IMR-90 (cell line): ENCODE measurements around the gene HOXC12. TPM values are rescaled to one million over a fixed set of nuclear protein-coding genes. Genes with fewer than 3 reads are reported as not detected.
A peak's percentile ranks its signal among the peaks of the same experiment; 100 is the strongest.

Source experiments
- ATAC-seq: fragments of 200-7000 bp; cut with Tn5 transposase; 2 replicates; pipeline ENCODE4 v1.9.1; 2020; ENCODE audit warnings: low read depth, mild to moderate bottlenecking, moderate library complexity
- BruUV-seq: library from RNA; stranded (reverse); fragments of 400-500 nt; replicated peaks from 2 replicates; lab custom pipeline; 2021; lab: Mats Ljungman, UMichigan
- CTCF ChIA-PET: fragments of 300-600 bp; formaldehyde crosslinking; extraction: SDS; loops from one replicate; lab custom pipeline; 2021; ENCODE audit warnings: antibody characterized with exemption; lab: Yijun Ruan, JAX
- POLR2A ChIA-PET: fragments of 300-600 bp; sonication (Branson Sonifier 250); formaldehyde crosslinking; loops from one replicate; lab custom pipeline; 2022; ENCODE audit warnings: antibody characterized with exemption; ENCODE audit not compliant: unreplicated experiment; lab: Charles Lee
- DNase-seq: peaks from one replicate; pipeline ENCODE4 v3.0.0; 2013
- H2AFZ ChIP-seq: replicated peaks from 2 replicates; pipeline ENCODE3; 2013; ENCODE audit warnings: low read length, mild to moderate bottlenecking; ENCODE audit not compliant: poor library complexity
- H2AK5ac ChIP-seq: 2 replicates; pipeline ENCODE4 v1.6.1; 2013; ENCODE audit warnings: low read depth, low read length, inconsistent platforms
- H2AK9ac ChIP-seq: replicated peaks from 2 replicates; pipeline ENCODE3; 2013; ENCODE audit warnings: mild to moderate bottlenecking, low read depth, low read length, moderate library complexity; ENCODE audit not compliant: poor library complexity
- H2BK120ac ChIP-seq: 2 replicates; pipeline ENCODE4 v1.6.1; 2013; ENCODE audit warnings: low read depth, low read length, inconsistent platforms
- H2BK15ac ChIP-seq: 3 replicates; pipeline ENCODE4 v1.6.1; 2013; ENCODE audit warnings: low read depth, low read length, inconsistent platforms
- H2BK20ac ChIP-seq: 2 replicates; pipeline ENCODE4 v1.6.1; 2013; ENCODE audit warnings: low read depth, mild to moderate bottlenecking, inconsistent platforms, low read length, moderate library complexity
- H2BK5ac ChIP-seq: 2 replicates; pipeline ENCODE4 v1.6.1; 2013; ENCODE audit warnings: mild to moderate bottlenecking, low read depth, low read length, inconsistent platforms; ENCODE audit not compliant: poor library complexity, severe bottlenecking
- H3K14ac ChIP-seq: replicated peaks from 2 replicates; pipeline ENCODE4 v1.6.1; 2013; ENCODE audit warnings: low read depth, low read length, inconsistent platforms
- H3K18ac ChIP-seq: 2 replicates; pipeline ENCODE4 v1.6.1; 2013; ENCODE audit warnings: low read depth, low read length, control low read depth
- H3K23ac ChIP-seq: 2 replicates; pipeline ENCODE4 v1.6.1; 2013; ENCODE audit warnings: low read depth, low read length, inconsistent platforms
- H3K27ac ChIP-seq: 2 replicates; pipeline ENCODE4 v1.5.1; 2013; ENCODE audit warnings: mild to moderate bottlenecking, control low read depth, low read length; ENCODE audit not compliant: insufficient read depth
- H3K27me3 ChIP-seq: 2 replicates; pipeline ENCODE4 v1.6.1; 2013; ENCODE audit warnings: low read length; ENCODE audit not compliant: control insufficient read depth, insufficient read depth
- H3K36me3 ChIP-seq: 2 replicates; pipeline ENCODE4 v1.6.1; 2013; ENCODE audit warnings: low read length, mixed read lengths; ENCODE audit not compliant: control insufficient read depth, insufficient read depth
- H3K4ac ChIP-seq: 2 replicates; pipeline ENCODE4 v1.6.1; 2013; ENCODE audit warnings: low read depth, low read length, inconsistent platforms
- H3K4me1 ChIP-seq: 2 replicates; pipeline ENCODE4 v1.6.1; 2013; ENCODE audit warnings: low read length, mixed read lengths; ENCODE audit not compliant: control insufficient read depth, insufficient read depth
- H3K4me2 ChIP-seq: 2 replicates; pipeline ENCODE4 v1.6.1; 2013; ENCODE audit warnings: low read depth, mild to moderate bottlenecking, control low read depth, low read length, moderate library complexity
- H3K4me3 ChIP-seq: 2 replicates; pipeline ENCODE4 v1.5.1; 2013; ENCODE audit warnings: low read depth, mild to moderate bottlenecking, control low read depth, low read length, moderate library complexity; ENCODE audit not compliant: insufficient read depth
- H3K56ac ChIP-seq: 2 replicates; pipeline ENCODE4 v1.6.1; 2013; ENCODE audit warnings: low read length, inconsistent platforms; ENCODE audit not compliant: insufficient read depth; ENCODE audit errors: extremely low read depth
- H3K79me1 ChIP-seq, 2 experiments: 2 replicates each; pipeline ENCODE4 v1.6.1; 2013; ENCODE audit warnings: low read length in 2 of 2, inconsistent platforms in 1 of 2, low read depth in 1 of 2
- H3K9ac ChIP-seq: 2 replicates; pipeline ENCODE4 v1.6.1; 2013; ENCODE audit warnings: low read depth, low read length, control low read depth
- H3K9me1 ChIP-seq: 2 replicates; pipeline ENCODE4 v1.6.1; 2013; ENCODE audit warnings: low read length, inconsistent platforms; ENCODE audit not compliant: insufficient read depth
- H3K9me3 ChIP-seq: 2 replicates; pipeline ENCODE4 v1.6.1; 2013; ENCODE audit warnings: low read length; ENCODE audit not compliant: control insufficient read depth, insufficient read depth
- H4K20me1 ChIP-seq: 2 replicates; pipeline ENCODE4 v1.6.1; 2013; ENCODE audit warnings: low read length, inconsistent platforms; ENCODE audit not compliant: insufficient read depth
- H4K5ac ChIP-seq: 2 replicates; pipeline ENCODE4 v1.6.1; 2013; ENCODE audit warnings: mild to moderate bottlenecking, low read depth, low read length, control low read depth
- H4K8ac ChIP-seq, 2 experiments: 2 replicates each; pipeline ENCODE4 v1.6.1; 2013; ENCODE audit warnings: low read depth in 2 of 2, low read length in 2 of 2, control low read depth in 1 of 2, inconsistent platforms in 1 of 2
- H4K91ac ChIP-seq: 2 replicates; pipeline ENCODE4 v1.6.1; 2013; ENCODE audit warnings: low read depth, low read length, inconsistent platforms; ENCODE audit not compliant: insufficient read depth
- BHLHE40 ChIP-seq: fragments of 150-350 bp; IDR thresholded peaks from 2 replicates; pipeline ENCODE4 v1.6.1; 2016; ENCODE audit warnings: mild to moderate bottlenecking, low read depth, low read length
- CEBPB ChIP-seq: IDR thresholded peaks from 2 replicates; pipeline ENCODE4 v1.6.1; 2012; ENCODE audit warnings: low read depth, low read length, improper control_type of control experiment
- CHD1 ChIP-seq: IDR thresholded peaks from 2 replicates; pipeline ENCODE4 v1.6.1; 2012; ENCODE audit warnings: low read depth, low read length, improper control_type of control experiment
- CTCF ChIP-seq: conservative IDR thresholded peaks from 2 replicates; pipeline ENCODE4 v1.5.1; 2012; ENCODE audit warnings: mild to moderate bottlenecking, low read depth, low read length, improper control_type of control experiment
- FOS ChIP-seq: fragments of 150-350 bp; IDR thresholded peaks from 2 replicates; pipeline ENCODE4 v1.6.1; 2016; ENCODE audit warnings: low read depth, low read length
- MAFK ChIP-seq: IDR thresholded peaks from 2 replicates; pipeline ENCODE4 v1.6.1; 2012; ENCODE audit warnings: low read depth, low read length, improper control_type of control experiment
- MAZ ChIP-seq: IDR thresholded peaks from 2 replicates; pipeline ENCODE4 v1.6.1; 2012; ENCODE audit warnings: low read depth, mild to moderate bottlenecking, low read length, improper control_type of control experiment, moderate library complexity, borderline replicate concordance
- MXI1 ChIP-seq: IDR thresholded peaks from 2 replicates; pipeline ENCODE4 v1.6.1; 2012; ENCODE audit warnings: low read depth, mild to moderate bottlenecking, low read length, moderate library complexity, borderline replicate concordance
- NFE2L2 ChIP-seq: fragments of 150-350 bp; IDR thresholded peaks from 2 replicates; pipeline ENCODE4 v1.6.1; 2016; ENCODE audit warnings: low read depth, mild to moderate bottlenecking, low read length
- POLR2A ChIP-seq: IDR thresholded peaks from 2 replicates; pipeline ENCODE4 v1.6.1; 2012; ENCODE audit warnings: mild to moderate bottlenecking, low read depth, low read length
- RCOR1 ChIP-seq: IDR thresholded peaks from 2 replicates; pipeline ENCODE4 v1.6.1; 2012; ENCODE audit warnings: mild to moderate bottlenecking, low read length, improper control_type of control experiment; ENCODE audit not compliant: insufficient replicate concordance
- RFX5 ChIP-seq: IDR thresholded peaks from 2 replicates; pipeline ENCODE4 v1.8.0; 2012; ENCODE audit warnings: low read depth, mild to moderate bottlenecking, low read length, moderate library complexity
- SMC3 ChIP-seq: fragments of 150-350 bp; IDR thresholded peaks from 2 replicates; pipeline ENCODE4 v1.6.1; 2016; ENCODE audit warnings: low read depth, mild to moderate bottlenecking, antibody characterized with exemption, low read length, moderate library complexity
- USF2 ChIP-seq: fragments of 150-350 bp; IDR thresholded peaks from 2 replicates; pipeline ENCODE4 v1.6.1; 2017; ENCODE audit warnings: mild to moderate bottlenecking, antibody characterized with exemption, low read length, low read depth
- WGBS, 2 experiments: methylation state at CpG; one replicate each; pipeline versions ENCODE4 v1.1.5 to v1.1.7; 2013; ENCODE audit warnings: missing lambda C conversion rate in 2 of 2; ENCODE audit not compliant: insufficient read length in 1 of 2; ENCODE audit errors: extremely low coverage in 2 of 2; 5-methylcytosine and 5-hydroxymethylcytosine counted together
- dilution Hi-C: fragments of 300-500 bp; cut with HindIII; formaldehyde crosslinking; loops from one replicate; pipeline ENCODE4 v1.14.3; 2018; ENCODE audit warnings: low sequenced_read_pairs; ENCODE audit not compliant: unreplicated experiment
- in situ Hi-C: fragments of 300-500 bp; cut with MboI; formaldehyde crosslinking; loops from 3 replicates; pipeline ENCODE4 v1.14.3; 2019; ENCODE audit warnings: low sequenced_read_pairs, inconsistent platforms, mixed read lengths
- intact Hi-C: fragments of 100-400 bp; cut with micrococcal nuclease; formaldehyde crosslinking; loops from 2 replicates; pipeline ENCODE4 v1.10.0; 2022
- polyA plus RNA-seq, 3 experiments: library from polyadenylated mRNA; depleted of rRNA; stranded (reverse); fragments of >200 nt; gene quantifications; 2 replicates each; pipeline ENCODE4 v1.2.3, GENCODE V29; 2012; ENCODE audit warnings: low replicate concordance in 1 of 3
- total RNA-seq: library from RNA; depleted of rRNA; stranded (reverse); fragments of >200 nt; gene quantifications from 2 replicates; pipeline ENCODE4 v1.2.3, GENCODE V29; 2012

HOXC12 gene
- total and polyA plus RNA-seq, 2 of the 4 experiments (the other 2 are of a cell fraction): not detected

GRCh38 chr12:53984901-53985691 is 30.4 kb downstream of the HOXC12 start, which contains the start of gene HOXC10:
TSS of gene HOXC10 (plus strand) at chr12:53985146. CDS start at chr12:53985260, 114 bp downstream.
- no peak within 1 kb of the TSS for H4K91ac ChIP-seq
- no peaks in the 10 kb centered on the region for H4K20me1 ChIP-seq
- ChIA-PET POLR2A (no interaction called here), CTCF (interaction anchor here (0.6 to 1.3 kb wide), 4 partner anchors 15 to 241 kb away, joined by 3 to 9 read pairs (median 4); partner anchors contain the start of gene HOXC9)
- 0 out of 2 replicates have a peak, but pooled peaks cover 2% of the 10 kb centered on the region for H3K4me1 ChIP-seq
- intact Hi-C loops (loop anchor here (5.0 kb wide), 1 partner anchor 218 kb away; no protein-coding TSS in a partner anchor), dilution Hi-C loops (no loop called here), in situ Hi-C loops (no loop called here)
- H2AK9ac ChIP-seq: no peak within 1 kb of the TSS
- no peak within 1 kb of the TSS for H2BK5ac ChIP-seq
- 0 out of 2 replicates have a peak, but pooled peaks have one; percentile 27 for ATAC-seq
- H2BK15ac ChIP-seq: no peak within 1 kb of the TSS
- no peak within 1 kb of the TSS for H3K4ac ChIP-seq
- no TSS peak for BruUV-seq
- peak within 1 kb of the TSS; percentile 39 for H2AFZ ChIP-seq
- H2BK20ac ChIP-seq: no peak within 1 kb of the TSS
- H3K14ac ChIP-seq: no peak within 1 kb of the TSS
- no peaks in the 10 kb centered on the region for H3K79me1 ChIP-seq
- H3K23ac ChIP-seq: no peak within 1 kb of the TSS; the same call in 1 of the 2 replicates
- peaks cover 94% of the 10 kb centered on the region for H3K27me3 ChIP-seq
- H3K9me1 ChIP-seq: no peaks in the 10 kb centered on the region
- peak; percentile 75 for DNase-seq
- no peak within 1 kb of the TSS for H2AK5ac ChIP-seq
- no peak within 1 kb of the TSS for H3K4me3 ChIP-seq
- H4K8ac ChIP-seq: no peak within 1 kb of the TSS
- H3K18ac ChIP-seq: no peak within 1 kb of the TSS
- no peak within 1 kb of the TSS for H2BK120ac ChIP-seq
- H3K9me3 ChIP-seq: peaks cover 6% of the 10 kb centered on the region
- no peak within 1 kb of the TSS for H3K56ac ChIP-seq
- no peak within 1 kb of the TSS for H3K9ac ChIP-seq
- no peak within 1 kb of the TSS for H3K27ac ChIP-seq
- no peak within 1 kb of the TSS for H4K5ac ChIP-seq
- H3K36me3 ChIP-seq: no peaks in the 10 kb centered on the region
- WGBS, 2 experiments: 2% methylated on average over 13 of the region's 55 CpGs; no CpG with 5 or more reads in 1 of the 2 experiments
- H3K4me2 ChIP-seq: no peak within 1 kb of the TSS
- TF ChIP-seq SMC3 (peak; percentile 22; the same call in 1 of the 2 replicates), BHLHE40 (no peak), RFX5 (no peak), USF2 (peak; percentile 81), POLR2A (no peak), CTCF (peak; percentile 61), FOS (0 out of 2 replicates have a peak, but pooled peaks have one; percentile 21), RCOR1 (no peak), CEBPB (no peak), MAFK (no peak), CHD1 (no peak), NFE2L2 (no peak), MXI1 (no peak), MAZ (peak; percentile 22; the same call in 1 of the 2 replicates)
